Suppressor macrophage (primary cell): ENCODE measurements around the gene CYP4F11.
"Not testable (repeated sequence)": the region's sequence is repeated elsewhere in the genome, so short reads cannot be mapped to it uniquely, and the experiment has no call there.

Experiments
- DNase-seq, 4 experiments: peaks; one replicate each; pipeline ENCODE4 v3.0.0-alpha.2; 2020 to 2022
- total RNA-seq, 17 experiments: gene quantifications; one replicate each; lab custom pipeline; 2026; ENCODE audit warnings: mixed read lengths in 6 of 17, inconsistent platforms in 3 of 17; lab: John Stamatoyannopoulos, UW

Gene CYP4F11, protein sequence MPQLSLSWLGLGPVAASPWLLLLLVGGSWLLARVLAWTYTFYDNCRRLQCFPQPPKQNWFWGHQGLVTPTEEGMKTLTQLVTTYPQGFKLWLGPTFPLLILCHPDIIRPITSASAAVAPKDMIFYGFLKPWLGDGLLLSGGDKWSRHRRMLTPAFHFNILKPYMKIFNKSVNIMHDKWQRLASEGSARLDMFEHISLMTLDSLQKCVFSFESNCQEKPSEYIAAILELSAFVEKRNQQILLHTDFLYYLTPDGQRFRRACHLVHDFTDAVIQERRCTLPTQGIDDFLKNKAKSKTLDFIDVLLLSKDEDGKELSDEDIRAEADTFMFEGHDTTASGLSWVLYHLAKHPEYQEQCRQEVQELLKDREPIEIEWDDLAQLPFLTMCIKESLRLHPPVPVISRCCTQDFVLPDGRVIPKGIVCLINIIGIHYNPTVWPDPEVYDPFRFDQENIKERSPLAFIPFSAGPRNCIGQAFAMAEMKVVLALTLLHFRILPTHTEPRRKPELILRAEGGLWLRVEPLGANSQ
- 0 to 1.9 (median 0.04) reads per million in 17 experiments for total RNA-seq

DNA sequence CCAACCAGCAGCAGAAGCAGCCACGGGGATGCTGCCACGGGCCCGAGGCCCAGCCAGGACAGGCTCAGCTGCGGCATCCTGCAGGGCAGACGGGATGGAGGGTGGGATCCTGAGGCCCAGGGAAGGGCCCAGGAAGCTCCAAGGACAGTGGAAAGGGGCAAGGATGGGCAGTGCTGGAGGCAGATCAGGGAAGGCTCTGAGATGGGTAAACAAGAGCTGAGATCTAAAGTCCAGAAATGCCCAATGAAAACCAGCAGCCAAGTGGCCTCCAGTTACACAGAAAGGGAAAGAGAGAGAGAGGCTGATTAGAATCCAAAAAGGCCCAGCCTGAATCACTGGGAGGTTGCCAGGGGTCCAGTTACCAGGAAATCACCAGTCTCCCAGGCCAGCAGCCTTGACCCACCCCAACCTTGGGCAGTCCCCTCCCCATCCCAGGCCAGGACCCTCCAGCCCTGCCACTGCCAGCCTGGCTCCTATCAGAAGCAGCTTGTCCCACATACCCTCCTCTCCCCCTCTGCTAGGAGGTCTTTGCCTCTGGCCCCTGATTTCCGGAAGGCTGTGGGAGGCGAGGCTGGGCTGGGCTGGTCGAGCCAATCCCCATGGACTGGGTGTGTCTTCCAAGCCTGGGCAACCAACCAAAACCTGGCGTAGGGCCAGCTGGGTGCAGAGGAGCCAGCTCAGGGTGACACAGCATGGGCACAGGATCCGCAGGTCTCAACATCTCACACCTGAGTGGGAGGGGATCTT, at the start of gene CYP4F11:
TSS of gene CYP4F11 (minus strand) at position 198 of the 747 bp plus-strand sequence. CDS start at position 77, 121 bp downstream.
- DNase-seq: peak in 2 of 4 experiments; percentile 16 to 18

DNA sequence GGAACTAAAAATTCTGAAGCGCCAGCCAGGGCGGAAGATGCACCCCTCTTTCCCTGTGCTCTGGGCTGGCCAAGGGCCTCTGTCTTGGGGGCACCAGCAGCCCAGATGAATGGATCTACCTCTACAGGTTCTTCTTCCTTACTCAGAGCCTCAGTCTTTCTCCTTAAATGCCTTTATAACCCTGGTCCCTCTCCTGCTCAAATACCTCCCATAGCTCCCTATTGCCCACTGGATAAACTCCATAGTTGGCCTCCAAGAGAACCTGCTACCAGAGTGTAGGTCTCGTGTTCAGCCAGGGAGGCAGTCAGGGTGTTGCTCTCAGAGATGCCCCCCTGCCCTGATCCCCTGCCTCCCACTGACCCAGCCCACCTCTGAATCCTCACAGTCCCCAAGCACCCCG, 45.0 kb upstream of the CYP4F11 start:
- DNase-seq: no peak

DNA sequence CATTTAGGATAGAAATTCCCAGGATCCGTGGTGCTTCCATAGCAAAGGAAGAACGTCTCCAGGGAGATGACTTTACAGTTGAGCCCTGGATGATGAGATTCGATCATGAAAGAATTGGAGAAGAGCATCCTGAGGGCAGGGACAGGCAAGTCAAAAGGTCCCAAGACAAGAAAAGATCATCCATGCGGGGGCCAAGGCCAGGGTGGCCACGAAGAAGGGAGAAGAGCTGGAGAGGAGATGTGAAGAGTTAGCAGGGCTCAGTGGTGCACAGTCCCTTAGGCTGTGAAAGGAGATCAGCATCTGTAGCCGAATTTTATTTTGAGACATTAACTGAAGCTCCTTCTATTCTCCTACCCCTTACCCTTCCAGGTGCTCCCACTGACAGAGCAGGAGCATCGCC, 43.4 kb upstream of the CYP4F11 start:
- DNase-seq: no peak

DNA sequence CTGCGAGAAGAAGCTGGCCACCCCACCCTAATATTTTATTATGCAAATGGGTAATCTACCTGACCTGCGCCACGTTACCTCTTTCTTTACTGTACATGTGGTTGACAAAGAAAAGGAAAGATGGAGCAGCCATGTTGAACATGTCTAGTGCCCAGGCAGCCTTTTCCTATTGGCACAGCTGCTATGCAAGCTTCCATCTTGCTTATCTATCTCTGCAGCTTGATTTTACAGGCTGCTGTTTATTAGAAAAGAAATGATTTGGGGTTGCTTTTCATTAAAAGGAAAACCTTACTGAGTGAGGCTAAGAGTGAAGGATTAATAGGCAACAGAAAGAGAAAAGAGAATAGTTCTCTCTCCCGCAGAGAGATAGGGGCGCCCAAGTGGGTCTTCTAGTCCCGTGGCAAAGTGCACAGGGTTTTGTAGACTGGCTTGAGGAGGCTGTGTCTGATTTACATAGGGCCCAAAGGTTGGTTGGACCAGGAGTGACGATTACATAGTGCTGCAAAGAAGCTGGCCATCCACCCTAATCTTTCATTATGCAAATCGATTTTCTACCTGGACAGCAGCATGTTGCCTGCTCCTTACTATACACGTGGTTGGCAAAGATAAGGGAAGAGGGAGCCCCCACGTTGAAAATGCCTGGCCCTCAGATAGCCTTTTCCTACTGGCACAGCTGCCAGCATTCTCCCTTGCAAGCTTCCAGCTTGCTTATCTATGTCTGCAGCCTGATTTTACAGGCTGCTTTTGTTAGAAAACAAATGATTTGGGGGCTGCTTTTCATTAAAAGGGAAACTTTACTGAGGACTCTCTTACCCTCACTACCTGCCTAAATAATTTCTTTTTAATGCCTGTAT, 42.7 kb upstream of the CYP4F11 start:
- DNase-seq: no peak

DNA sequence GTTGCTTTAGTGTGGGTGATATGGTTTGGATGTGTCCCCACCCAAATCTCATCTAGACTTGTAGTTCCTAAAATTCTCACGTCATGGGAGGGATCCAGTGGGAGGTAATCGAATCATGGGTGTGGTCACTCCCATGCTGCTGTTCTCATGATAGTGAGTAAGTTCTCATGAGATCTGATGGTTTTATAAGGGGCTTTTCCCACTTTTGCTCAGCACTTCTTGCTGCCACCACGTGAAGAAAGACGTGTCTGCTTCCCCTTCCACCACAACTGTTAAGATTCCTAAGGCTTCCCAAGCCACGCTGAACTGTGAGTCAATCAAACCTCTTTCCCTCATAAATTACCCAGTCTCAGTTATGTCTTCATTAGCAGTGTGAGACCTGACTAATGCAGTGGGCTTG, 40.5 kb upstream of the CYP4F11 start:
- peak; percentile 18 to 56 (median 22) for DNase-seq

DNA sequence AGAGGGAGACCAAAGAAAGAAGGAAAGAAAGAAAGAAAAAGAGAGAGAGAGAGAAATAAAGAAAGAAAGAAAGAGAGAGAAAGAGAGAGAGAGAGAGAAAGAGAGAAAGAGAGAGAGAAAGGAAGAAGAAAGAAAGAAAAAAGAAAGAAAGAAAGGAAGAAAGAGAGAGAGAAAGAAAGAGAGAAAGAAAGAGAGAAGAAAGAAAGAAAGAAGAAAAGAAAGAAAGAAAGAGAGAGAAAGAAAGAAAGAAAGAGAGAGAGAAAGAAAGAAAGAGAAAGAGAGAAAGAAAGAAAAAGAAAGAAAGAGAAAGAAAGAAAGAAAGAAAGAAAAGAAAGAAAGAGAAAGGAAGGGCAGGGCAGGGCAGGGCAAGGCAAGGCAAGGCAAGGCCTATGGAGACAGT, 37.7 kb upstream of the CYP4F11 start:
- DNase-seq: not testable (repeated sequence)

DNA sequence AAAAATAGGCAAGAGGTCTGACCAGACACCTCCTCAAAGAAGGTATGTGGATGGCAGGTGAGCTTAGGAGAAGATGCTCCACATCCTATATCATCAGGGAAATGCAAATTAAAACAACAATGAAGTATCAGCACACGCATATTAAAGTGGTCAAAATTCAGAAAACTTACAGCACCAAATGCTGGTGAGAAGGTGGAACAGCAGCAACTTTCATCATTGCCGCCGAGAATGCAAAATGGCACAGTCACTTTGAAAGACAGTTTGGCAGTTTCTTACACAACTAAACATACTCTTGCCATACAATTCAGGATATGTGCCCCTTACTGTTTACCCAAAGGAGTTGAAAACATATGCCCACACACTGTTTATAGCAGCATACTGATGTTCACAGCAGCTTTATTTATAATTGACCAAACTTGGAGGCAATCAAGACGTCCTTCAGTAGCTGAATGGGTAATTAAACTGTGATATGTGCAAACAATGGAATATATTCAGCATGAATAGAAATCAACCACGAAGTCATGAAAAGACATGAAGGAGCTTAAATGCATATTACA, 37.0 kb upstream of the CYP4F11 start:
- DNase-seq: no peak

DNA sequence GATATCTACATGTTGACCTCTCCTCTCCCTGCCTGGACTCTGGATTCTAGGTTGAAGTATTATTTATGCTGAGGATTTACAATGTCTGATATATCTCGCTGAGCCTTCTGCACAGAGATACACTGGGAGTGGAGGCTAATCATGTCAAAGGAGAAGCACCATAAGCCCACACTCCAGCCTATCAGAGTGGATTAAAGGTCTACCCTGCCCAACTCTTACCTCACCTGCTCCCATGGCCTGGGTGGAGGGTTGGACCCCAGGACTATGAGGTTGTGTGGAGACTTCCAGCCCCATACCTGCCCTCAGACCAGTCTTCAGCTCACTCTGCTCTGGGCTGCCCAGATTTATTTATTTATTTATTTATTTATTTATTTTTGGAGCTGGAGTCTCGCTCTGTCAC, 29.9 kb upstream of the CYP4F11 start:
- no peak for DNase-seq

DNA sequence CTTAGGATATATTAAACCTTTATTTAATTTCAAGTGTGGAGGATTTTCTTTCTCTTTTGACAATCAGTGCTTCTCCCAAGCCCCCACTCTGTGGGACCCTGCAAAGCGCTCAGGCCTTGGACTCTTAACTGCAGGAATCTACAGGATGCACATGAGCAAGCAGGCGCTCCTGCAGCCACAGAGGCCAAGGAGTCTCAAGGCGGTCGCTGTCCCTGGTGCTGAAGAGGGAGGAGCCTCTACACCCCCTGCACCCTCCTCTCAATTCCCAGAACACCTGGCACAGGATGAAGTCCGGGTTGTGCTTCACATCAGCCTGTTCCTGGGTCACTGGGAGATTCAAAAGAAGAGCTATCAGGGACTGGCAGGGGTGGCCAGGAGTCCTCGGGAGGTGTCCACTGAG, 28.0 kb upstream of the CYP4F11 start:
- peak in 1 of 4 experiments; percentile 7 for DNase-seq

DNA sequence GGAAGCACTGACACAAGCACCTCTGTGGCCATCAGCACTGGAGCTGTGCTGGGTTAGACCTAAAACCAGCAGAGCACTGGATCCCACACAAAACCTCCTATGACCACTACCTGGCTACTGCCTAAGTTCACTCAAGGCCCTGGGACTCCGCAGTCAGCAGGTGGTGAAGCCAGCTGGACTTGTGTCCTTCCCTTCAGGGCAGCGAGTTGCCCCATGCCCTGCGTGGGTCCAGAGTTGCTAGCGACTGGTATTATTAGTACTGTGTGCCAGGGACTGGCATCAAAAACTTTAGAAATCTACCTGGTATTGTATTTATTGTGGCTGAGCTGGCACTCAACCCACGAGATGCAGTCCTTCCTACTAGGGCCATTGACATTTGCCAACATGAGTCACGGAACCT, 20.5 kb upstream of the CYP4F11 start:
- no peak for DNase-seq

DNA sequence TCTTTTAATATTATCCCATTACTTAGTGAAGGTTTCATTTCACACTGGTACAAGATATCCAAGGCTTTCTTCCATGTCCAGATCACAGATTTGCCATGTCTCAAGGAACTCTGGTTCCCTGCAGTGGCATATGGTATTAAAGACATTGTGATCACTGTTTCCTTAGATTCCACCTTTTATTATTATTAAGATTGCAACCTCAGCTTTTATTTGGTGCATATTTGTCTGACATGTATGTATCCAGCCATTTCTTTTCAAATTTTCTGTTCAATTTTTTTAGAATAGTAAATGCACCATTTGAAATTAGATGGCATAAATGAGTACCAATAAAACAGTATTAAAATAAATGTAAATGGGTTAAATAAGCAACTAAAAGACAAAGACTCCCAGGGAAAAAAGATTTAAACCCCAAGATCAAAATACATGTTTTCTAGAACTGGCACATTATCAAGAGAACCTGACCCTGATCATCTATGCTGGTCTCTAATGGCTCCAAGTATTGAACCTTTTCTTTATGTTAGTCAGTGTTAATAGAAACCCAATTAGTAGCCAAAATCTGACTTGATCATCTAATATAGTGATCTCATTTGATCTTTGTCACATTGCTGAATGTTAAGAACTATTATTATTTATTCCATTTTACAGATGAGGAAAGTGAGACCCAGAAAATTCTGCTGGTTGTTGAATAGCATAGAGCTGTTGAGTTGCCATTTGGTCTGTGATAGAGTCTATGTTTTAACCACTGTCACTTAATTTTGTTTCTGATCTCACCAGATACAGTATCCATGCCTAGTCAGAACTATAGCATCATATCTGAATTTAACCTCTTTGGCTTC, 14.1 kb upstream of the CYP4F11 start, which contains the start of gene OR10H4:
TSS of gene OR10H4 (plus strand) at position 786 of the 836 bp plus-strand sequence. CDS start at position 786, 0 bp downstream.
- no peak for DNase-seq

DNA sequence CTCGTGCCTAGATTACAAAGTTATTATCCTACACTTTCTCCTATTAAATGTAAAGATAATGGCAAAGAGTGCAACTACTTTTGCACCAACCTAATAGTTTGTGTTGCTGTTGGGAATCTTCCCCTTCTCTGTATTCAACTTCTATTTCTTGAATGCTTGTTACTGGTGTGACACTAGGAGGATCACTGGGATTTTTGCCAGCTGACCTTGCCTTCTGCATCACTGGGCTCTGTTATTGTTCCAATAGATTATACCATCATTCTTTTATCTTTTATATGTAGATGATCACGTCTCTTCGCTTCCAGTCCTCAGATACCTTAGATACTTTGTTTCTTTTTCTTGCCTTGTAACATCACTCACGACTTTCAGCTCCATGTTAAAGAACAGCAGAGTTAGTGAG, 11.0 kb upstream of the CYP4F11 start:
- DNase-seq: no peak

DNA sequence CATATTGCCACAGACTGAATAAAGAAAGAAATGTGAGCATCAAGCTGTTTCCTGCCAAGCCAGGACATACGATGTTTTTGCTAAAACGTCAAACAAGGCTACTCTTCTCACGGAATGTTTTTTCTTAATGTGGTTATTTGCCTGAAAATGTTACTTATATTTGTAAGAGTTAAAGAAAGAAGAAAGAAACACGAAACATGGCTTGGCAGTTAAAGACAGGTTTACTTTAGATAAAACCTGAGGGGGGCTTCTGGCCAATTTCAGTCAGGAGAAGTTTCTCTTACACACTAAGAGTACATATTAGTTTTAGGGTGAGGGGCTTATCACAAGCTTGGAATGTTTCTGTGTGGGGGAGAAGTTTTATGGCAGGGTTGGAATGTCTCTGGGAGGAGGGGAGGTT, 10.1 kb upstream of the CYP4F11 start:
- no peak for DNase-seq

DNA sequence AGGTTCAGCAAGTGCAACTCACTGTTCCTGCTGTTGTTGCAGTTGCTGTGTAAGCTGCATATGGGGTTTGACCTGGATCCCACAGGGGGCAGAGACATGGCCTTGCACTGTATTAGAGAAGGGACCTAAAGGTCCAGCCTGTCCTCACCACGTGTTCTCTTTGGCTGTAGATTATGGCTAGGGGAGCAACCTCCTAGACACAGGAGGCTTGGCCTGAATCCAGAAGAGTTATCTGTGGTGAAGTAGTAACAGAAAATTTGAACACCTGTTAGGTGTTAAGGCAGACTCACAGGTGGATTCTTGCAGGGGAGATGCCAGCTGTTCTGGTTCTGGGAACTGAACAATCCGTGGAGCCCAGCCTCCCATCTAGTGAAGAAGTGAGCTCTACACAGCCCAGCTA, 3.4 kb upstream of the CYP4F11 start:
- no peak for DNase-seq

DNA sequence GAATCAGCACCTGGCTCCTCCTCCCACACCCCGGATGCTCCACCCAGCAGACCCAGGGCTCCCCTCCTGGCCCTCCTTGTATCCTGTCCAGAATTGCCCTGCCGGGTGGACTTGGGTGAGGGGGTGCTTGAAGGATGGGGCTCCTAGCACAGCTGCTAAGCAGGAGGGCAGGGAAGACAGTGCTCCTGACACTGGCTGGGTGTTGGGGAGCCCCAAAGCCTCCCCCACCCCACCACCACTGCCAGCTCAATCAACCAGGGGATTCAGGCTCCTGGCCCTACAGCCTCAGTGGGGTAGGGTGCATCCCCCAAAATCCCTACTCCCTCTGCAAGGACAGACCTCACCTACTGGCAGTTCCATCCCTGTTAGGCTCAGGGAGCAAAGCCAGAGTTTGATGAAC, 2.6 kb upstream of the CYP4F11 start:
- no peak for DNase-seq

DNA sequence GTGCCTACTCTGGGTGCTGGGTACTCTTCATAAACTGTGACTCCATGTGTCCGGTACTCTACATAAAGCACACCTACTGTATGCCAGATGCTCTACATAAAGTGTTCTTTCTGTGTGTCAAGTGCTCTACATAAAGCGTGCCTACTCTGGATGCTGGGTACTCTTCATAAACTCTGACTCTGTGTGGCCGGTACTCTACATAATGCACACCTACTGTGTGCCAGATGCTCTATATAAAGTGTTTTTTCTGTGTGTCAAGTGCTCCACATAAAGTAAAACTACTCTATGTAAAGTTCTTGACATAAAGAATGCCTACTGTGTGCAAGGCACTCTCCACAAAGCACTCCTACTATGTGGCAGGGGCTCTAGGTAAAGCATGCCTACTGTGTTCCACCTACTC, 1.8 kb upstream of the CYP4F11 start:
- no peak for DNase-seq

DNA sequence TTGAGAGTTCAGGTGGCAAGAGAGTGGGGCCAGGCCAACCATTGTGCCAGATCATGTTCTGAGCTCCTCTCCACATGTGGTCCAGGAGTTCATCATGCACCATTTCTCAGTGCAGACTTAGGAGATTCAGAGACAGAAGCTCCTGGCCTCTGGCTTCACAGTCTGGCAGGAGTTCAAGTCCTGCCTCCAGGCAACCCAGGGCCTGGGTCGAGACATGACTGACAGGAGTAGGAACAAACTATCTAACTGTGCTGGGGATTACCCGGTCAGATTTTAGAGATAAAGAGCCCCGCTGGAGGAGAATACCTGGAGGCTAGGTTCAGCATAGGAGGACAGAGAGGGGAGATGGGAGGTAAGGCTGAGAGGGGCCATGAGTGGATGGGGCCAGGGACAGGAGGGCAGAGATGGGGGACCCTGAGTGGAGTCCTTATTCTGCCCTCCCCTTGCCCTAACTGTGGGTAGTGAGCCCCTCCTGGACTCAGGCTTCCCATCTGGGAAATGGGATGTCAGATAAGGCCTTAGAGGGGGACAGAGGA, 906 bp upstream of the CYP4F11 start:
- no peak for DNase-seq

DNA sequence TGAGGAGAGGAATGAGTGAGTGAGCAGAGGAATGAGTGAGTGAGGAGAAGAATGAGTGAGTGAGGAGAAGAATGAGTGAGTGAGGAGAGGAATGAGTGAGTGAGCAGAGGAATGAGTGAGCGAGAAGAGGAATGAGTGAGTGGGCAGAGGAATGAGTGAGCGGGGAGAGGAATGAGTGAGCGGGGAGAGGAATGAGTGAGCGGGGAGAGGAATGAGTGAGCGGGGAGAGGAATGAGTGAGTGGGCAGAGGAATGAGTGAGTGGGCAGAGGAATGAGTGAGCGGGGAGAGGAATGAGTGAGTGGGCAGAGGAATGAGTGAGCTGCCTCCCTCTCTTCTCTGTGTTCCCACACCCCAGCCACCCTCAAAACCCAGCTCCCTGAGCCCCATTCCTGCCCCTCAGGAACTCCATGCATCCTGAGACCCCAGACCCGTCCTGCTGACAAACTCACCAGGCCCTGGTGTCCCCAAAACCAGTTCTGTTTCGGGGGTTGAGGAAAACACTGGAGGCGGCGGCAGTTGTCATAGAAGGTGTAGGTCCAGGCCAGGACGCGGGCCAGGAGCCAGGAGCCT, 483 bp downstream of the CYP4F11 start:
- not testable (repeated sequence) for DNase-seq

DNA sequence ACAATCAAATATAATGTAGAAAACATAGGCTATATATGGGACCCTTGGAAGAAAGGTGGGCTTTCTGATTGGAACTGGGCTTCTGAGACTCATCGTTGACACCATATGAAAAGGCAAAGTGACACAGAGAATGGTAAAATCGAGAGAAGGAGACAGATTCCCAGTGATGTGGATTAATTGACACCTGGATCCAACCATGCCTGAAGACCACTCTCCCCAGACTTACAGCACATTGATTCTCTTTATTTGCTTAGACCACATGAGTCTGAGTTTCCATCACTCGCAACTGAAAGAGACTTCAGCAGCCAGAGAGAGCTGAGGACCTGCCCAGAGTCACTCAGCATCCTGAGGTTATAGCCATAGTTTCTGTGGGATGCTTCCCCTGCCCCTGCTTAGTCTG, 6.0 kb downstream of the CYP4F11 start:
- DNase-seq: no peak

DNA sequence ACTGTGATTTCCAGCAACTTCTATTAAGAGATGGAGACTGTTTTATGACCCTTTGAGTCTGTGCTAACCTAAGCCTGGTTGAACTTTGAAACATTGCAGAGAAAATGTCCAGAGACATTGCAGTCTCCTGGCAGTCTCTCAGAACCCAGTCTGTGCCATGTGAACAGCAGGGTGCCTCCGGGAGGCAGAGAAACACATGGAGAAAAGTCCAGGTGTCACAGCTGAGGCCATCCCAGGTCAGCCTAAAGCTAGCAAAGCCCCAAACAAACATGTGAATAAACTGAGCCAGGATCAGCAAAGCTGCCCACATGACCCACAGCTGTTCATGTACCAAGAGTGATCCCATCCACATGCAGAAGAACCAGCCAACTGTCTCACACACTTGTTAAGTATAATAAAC, 7.8 kb downstream of the CYP4F11 start:
- no peak for DNase-seq

DNA sequence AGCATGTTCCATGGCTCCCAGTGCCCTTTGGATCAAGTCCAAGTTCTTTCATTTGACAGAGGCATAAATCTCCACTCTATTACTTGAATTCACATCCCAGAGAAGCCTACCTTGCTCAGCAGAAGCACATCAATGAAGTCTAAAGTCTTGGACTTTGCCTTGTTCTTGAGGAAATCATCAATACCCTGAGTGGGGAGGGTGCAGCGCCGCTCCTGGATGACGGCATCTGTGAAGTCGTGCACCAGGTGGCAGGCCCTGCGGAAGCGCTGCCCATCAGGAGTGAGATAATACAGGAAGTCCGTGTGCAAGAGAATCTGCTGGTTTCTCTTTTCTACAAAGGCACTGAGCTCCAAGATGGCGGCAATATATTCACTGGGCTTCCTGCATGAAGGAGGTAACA, 10.6 kb downstream of the CYP4F11 start:
- no peak for DNase-seq
